HG02623 (cell line): ENCODE measurements around the gene SLC39A7.

Experiments used
- ATAC-seq: cut with Tn5 transposase; IDR thresholded peaks from one replicate; pipeline ENCODE4 v1.9.1; 2021; ENCODE audit warnings: moderate library complexity; ENCODE audit not compliant: unreplicated experiment

The SLC39A7 gene

GRCh38 chr6:33189625-33190448 lies 10.8 kb upstream of the SLC39A7 start:
- no peak for ATAC-seq

- no peak for ATAC-seq
These were observed 10.1 kb upstream of the SLC39A7 start for GRCh38 chr6:33190504-33191107.

GRCh38 chr6:33191383-33192104 lies 9.1 kb upstream of the SLC39A7 start:
- no peak for ATAC-seq

- no peak for ATAC-seq
These were observed 8.5 kb upstream of the SLC39A7 start, which contains the start of gene COL11A2 for GRCh38 chr6:33192105-33192646. TSS of gene COL11A2 (minus strand) at chr6:33192467. CDS start at chr6:33192240, 227 bp downstream.

- no peak for ATAC-seq
These were observed 7.7 kb upstream of the SLC39A7 start for GRCh38 chr6:33192671-33193602.

GRCh38 chr6:33193619-33194018 lies 7.0 kb upstream of the SLC39A7 start:
- ATAC-seq, result no peak

GRCh38 chr6:33194431-33194979 lies 6.2 kb upstream of the SLC39A7 start:
- ATAC-seq, result no peak

- no peak for ATAC-seq
These were observed 5.1 kb upstream of the SLC39A7 start for GRCh38 chr6:33195304-33196165.

- ATAC-seq, result no peak
These were observed 3.1 kb upstream of the SLC39A7 start for GRCh38 chr6:33197431-33198048.

GRCh38 chr6:33198159-33198852 lies 2.4 kb upstream of the SLC39A7 start:
- no peak for ATAC-seq

- ATAC-seq, result no peak
These were observed 1.7 kb upstream of the SLC39A7 start for GRCh38 chr6:33198853-33199436.

- peak; percentile 16 for ATAC-seq
These were observed 914 bp upstream of the SLC39A7 start for GRCh38 chr6:33199687-33200218.

- ATAC-seq, result no peak
These were observed 479 bp downstream of the SLC39A7 start for GRCh38 chr6:33201147-33201545.

- ATAC-seq, result no peak
These were observed 1.3 kb downstream of the SLC39A7 start for GRCh38 chr6:33201935-33202334.

- no peak for ATAC-seq
These were observed 2.1 kb downstream of the SLC39A7 start for GRCh38 chr6:33202799-33203198.

- ATAC-seq, result no peak
These were observed 2.9 kb downstream of the SLC39A7 start for GRCh38 chr6:33203443-33204164.

GRCh38 chr6:33204165-33204414 lies 3.4 kb downstream of the SLC39A7 start:
- no peak for ATAC-seq
